Left renal cortex interstitium (tissue), 4 donors: ENCODE data around the gene CXCR3. TPM values are rescaled to one million over a fixed set of nuclear protein-coding genes. Genes with fewer than 3 reads are reported as not detected.
"Not testable (repeated sequence)": the region's sequence is repeated elsewhere in the genome, so short reads cannot be mapped to it uniquely, and the experiment has no call there.

Experiments
- DNase-seq, 4 donors: peaks; one replicate each; pipeline ENCODE4 v3.0.0-alpha.2; 2013; ENCODE audit warnings: low read depth in 4 of 4, low spot score in 2 of 4, missing footprints in 1 of 4
- polyA plus RNA-seq, 4 donors: library from polyadenylated mRNA; unstranded; fragments of 120-200 nt; gene quantifications; one replicate each; pipeline ENCODE4 v1.2.1, GENCODE V29; 2013; ENCODE audit not compliant: insufficient read length in 4 of 4

CXCR3 gene
- polyA plus RNA-seq, 4 donors: 0.09 to 0.22 TPM; not detected in 2

- no peak for DNase-seq
Measured at GRCh38 chrX:71615056-71615455, 3.3 kb downstream of the CXCR3 start.

DNA sequence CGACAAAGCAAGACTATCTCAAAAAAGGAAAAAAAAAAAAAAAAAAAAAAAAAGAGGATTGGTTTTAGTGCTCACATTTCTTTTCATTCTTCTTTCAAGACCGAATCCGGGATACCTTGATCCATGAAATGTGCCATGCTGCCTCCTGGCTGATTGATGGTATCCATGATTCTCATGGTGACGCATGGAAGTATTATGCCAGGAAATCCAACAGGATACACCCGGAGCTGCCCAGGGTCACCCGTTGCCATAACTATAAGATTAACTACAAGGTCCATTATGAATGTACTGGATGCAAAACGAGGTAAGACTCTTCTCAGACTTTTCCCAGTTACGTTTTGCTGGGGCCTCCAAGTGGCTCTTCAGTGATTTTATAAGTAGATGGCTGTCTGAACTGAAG lies 6.1 kb downstream of the CXCR3 start:
- no peak for DNase-seq

GRCh38 chrX:71611736-71612135 lies 6.6 kb downstream of the CXCR3 start:
- DNase-seq: not testable (repeated sequence)

DNA sequence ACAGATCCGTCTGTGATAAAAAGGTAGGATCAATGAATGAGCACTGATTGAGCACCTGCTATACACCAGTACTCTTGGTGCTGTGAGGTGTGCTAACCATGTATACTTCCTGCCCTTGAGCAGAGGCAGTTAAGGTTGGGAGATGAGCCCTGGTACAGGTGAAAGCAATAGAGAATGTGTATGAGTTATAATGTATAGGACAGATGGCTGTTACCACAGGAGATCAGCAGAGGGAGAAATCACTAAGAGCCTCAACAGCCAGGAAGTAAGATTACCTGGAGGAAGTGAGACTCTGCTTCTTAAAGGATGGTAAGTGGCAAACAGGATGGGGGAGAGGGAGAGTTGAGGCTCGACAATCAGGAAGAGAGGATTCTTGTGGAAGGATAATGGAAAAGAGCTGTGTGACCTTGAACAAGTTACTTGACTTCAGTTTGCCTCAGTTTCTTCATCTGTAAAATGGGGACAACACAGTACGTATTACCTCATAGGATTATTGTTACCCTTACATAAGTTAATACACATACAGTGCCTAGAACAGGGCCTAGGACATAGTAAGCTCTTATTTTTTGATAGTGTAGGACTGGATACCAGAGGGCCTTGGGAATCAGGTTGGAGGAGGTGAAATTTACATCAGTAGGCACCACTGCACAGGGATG lies 9.1 kb downstream of the CXCR3 start:
- no peak for DNase-seq

DNA sequence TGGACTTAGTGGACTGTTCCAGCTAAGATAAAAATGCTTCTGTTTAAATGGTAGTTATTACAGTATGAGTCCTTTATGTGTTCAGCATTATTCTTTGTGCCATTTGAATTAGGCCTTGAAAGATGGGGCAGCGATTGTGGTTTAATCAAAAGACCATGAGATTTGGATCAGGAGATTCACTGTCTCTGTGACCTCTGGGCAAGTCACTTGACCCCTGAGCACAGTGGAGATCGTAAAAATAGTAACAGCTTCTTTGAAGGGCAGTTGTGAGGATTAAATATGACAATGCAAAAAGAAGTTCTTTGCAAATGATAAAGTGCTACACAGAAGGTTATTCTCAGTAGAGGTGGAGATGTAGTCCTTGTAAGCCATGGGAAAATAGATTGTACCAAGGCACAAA lies 10.8 kb downstream of the CXCR3 start:
- no peak for DNase-seq

GRCh38 chrX:71606536-71607216 lies 11.6 kb downstream of the CXCR3 start:
- DNase-seq: no peak

GRCh38 chrX:71604796-71605568 lies 13.3 kb downstream of the CXCR3 start:
- no peak for DNase-seq

- DNase-seq: no peak
Measured at GRCh38 chrX:71604141-71604540, 14.2 kb downstream of the CXCR3 start.

- DNase-seq: no peak
Measured at GRCh38 chrX:71603618-71604017, 14.7 kb downstream of the CXCR3 start.

- no peak for DNase-seq
Measured at GRCh38 chrX:71599965-71600364, 18.3 kb downstream of the CXCR3 start.

DNA sequence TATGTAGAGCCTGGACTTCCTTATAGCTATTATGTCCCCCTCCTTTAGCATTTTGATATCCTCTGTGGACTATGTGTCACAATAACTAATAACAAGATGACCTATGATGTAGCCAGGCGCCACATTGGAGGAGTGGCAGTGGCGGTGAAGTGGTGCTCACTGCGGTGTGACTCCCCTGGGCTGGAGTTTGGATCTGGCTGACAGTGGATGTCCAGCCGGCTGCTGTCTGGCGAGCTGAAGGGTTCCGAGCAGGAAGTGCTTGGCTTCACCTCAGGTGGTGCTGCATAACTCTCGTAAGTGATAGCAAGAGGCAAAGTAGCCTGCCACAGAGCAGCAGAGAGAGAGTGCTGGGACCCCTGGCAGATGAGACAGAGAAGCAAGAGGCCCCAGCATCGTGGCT lies 25.1 kb downstream of the CXCR3 start:
- DNase-seq: not testable (repeated sequence)

GRCh38 chrX:71586929-71587328 lies 31.4 kb downstream of the CXCR3 start:
- DNase-seq: no peak

GRCh38 chrX:71581210-71581609 lies 37.1 kb downstream of the CXCR3 start:
- DNase-seq: no peak

DNA sequence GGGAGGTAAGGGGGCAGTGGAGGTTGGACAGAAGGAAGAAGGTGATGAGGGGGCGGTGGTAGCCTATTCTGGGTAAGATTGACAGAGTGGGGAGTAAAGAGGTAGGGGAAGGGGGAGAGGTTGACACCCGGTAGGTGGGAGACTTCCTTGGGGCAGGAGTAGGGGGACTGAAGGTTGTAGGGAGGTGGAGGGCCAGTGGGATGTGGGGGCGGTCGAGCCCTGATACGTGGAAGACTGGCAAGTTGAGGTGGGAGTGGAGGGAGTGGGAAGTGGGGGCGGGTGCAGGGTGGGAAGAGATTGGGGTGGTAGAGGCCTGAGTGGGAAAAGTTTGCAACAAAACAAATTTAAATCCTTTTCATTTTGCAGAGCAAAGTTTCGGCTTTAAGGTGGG lies 38.3 kb downstream of the CXCR3 start:
- no peak for DNase-seq

GRCh38 chrX:71579136-71579989 lies 38.9 kb downstream of the CXCR3 start:
- DNase-seq: no peak

- no peak for DNase-seq
Measured at GRCh38 chrX:71578253-71579135, 39.8 kb downstream of the CXCR3 start, which contains the start of gene GCNA. TSS of gene GCNA (plus strand) at chrX:71578437. CDS start at chrX:71580822, 2,385 bp downstream.

DNA sequence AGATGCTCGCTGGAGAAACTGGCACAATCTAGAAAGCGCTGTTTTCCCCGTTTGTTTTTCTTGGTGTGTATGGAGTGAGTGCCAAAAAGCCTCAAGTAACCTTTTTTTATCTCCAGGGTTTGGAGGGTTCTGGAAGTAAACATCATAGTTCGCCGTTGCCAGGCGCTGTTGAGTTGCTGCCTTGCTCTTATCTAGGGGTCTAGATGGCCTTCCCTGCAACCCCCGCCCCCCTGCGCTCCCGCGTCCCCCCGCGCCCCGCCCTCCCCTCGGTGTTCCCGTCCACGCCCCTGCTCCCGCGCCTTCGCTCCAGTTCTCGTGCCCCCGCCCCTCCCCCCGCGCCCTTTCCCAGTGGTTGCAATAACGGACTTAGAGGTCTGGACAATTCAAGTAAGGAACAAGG lies 40.6 kb downstream of the CXCR3 start:
- DNase-seq: no peak

- DNase-seq: no peak
Measured at GRCh38 chrX:71573590-71573989, 44.7 kb downstream of the CXCR3 start.

GRCh38 chrX:71571390-71571789 lies 46.9 kb downstream of the CXCR3 start:
- DNase-seq: not testable (repeated sequence)
